Measurements from ENCODE around the gene TBC1D25. TPM values are rescaled to one million over a fixed set of nuclear protein-coding genes. Genes with fewer than 3 reads are reported as not detected.

The TBC1D25 gene
- total RNA-seq, 3 donors from 2014 or later (not counting 1 experiment from before 2014, with no cell fraction given), result 34.9 to 41.8 (median 36.1) TPM

GRCh38 chrX:48497871-48498270, 41.6 kb upstream of the TBC1D25 start:
- WGBS (ENCODE audit: insufficient coverage), result 89% methylated on average over 4 of the region's 5 CpGs
- no peak for TF ChIP-seq CTCF (IDR thresholded peaks at IDR 0.05)
- no peaks in the 10 kb centered on the region for H3K4me1 ChIP-seq (ENCODE audit: control insufficient read depth, insufficient read depth, low read length)
- H3K9me3 ChIP-seq (ENCODE audit: control insufficient read depth, insufficient read depth, low read length), result no peaks in the 10 kb centered on the region
- H3K4me3 Mint-ChIP-seq, result no peak overlapping the region
- H3K27me3 ChIP-seq (ENCODE audit: control insufficient read depth, insufficient read depth, low read length), result no peaks in the 10 kb centered on the region
- no peak overlapping the region for H3K27ac Mint-ChIP-seq
- no peak overlapping the region for H3K27ac ChIP-seq (ENCODE audit: low read length)
- H3K36me3 ChIP-seq (ENCODE audit: control insufficient read depth, insufficient read depth, low read length), result no peaks in the 10 kb centered on the region
- H3K9me3 Mint-ChIP-seq, result no peaks in the 10 kb centered on the region
- no peaks in the 10 kb centered on the region for H3K36me3 Mint-ChIP-seq
- no peak overlapping the region for H3K4me3 ChIP-seq (ENCODE audit: low read length)
- ATAC-seq, result no peak
- intact Hi-C loops (cut with micrococcal nuclease), result no loop called here
- no peaks in the 10 kb centered on the region for H3K27me3 Mint-ChIP-seq (ENCODE audit: low read depth in 2 of 2)
- no peaks in the 10 kb centered on the region for H3K4me1 Mint-ChIP-seq
- DNase-seq, result no peak

- Histone ChIP-seq H3K9me3 (ENCODE audit: control insufficient read depth, insufficient read depth, low read length) (no peaks in the 10 kb centered on the region), H3K4me3 (ENCODE audit: low read length) (no peak overlapping the region), H3K36me3 (ENCODE audit: control insufficient read depth, insufficient read depth, low read length) (no peaks in the 10 kb centered on the region), H3K27me3 (ENCODE audit: control insufficient read depth, insufficient read depth, low read length) (no peaks in the 10 kb centered on the region), H3K27ac (ENCODE audit: low read length) (no peak overlapping the region), H3K4me1 (ENCODE audit: control insufficient read depth, insufficient read depth, low read length) (no peaks in the 10 kb centered on the region)
- no peak for ATAC-seq
- Mint-ChIP-seq H3K36me3 (no peaks in the 10 kb centered on the region), H3K4me3 (no peak overlapping the region), H3K27me3 (ENCODE audit: low read depth in 2 of 2) (no peaks in the 10 kb centered on the region), H3K4me1 (no peaks in the 10 kb centered on the region), H3K27ac (no peak overlapping the region), H3K9me3 (no peaks in the 10 kb centered on the region)
- intact Hi-C loops (cut with micrococcal nuclease), result no loop called here
- no peak for DNase-seq
- WGBS (ENCODE audit: insufficient coverage), result 77% methylated on average over 6 of the region's 6 CpGs
- no peak for TF ChIP-seq CTCF (IDR thresholded peaks at IDR 0.05)
Measured at GRCh38 chrX:48498374-48498809, 41.1 kb upstream of the TBC1D25 start.

- Histone ChIP-seq H3K27me3 (ENCODE audit: control insufficient read depth, insufficient read depth, low read length) (no peaks in the 10 kb centered on the region), H3K27ac (ENCODE audit: low read length) (no peak overlapping the region), H3K4me3 (ENCODE audit: low read length) (no peak overlapping the region), H3K36me3 (ENCODE audit: control insufficient read depth, insufficient read depth, low read length) (no peaks in the 10 kb centered on the region), H3K4me1 (ENCODE audit: control insufficient read depth, insufficient read depth, low read length) (peaks cover 8% of the 10 kb centered on the region), H3K9me3 (ENCODE audit: control insufficient read depth, insufficient read depth, low read length) (no peaks in the 10 kb centered on the region)
- DNase-seq (no peak), ATAC-seq (no peak)
- Mint-ChIP-seq H3K27ac (no peak overlapping the region), H3K36me3 (no peaks in the 10 kb centered on the region), H3K9me3 (no peaks in the 10 kb centered on the region), H3K4me3 (no peak overlapping the region), H3K4me1 (peaks cover 0 to 6% of the 10 kb centered on the region in 2 donors), H3K27me3 (ENCODE audit: low read depth in 2 of 2) (no peaks in the 10 kb centered on the region)
- no peak for TF ChIP-seq CTCF (IDR thresholded peaks at IDR 0.05)
- 100% methylated on average over 1 of the region's 7 CpGs for WGBS (ENCODE audit: insufficient coverage)
- intact Hi-C loops (cut with micrococcal nuclease), result no loop called here
Measured at GRCh38 chrX:48504261-48504660, 35.3 kb upstream of the TBC1D25 start.

- ATAC-seq, result no peak
- intact Hi-C loops (cut with micrococcal nuclease), result no loop called here
- H3K4me3 Mint-ChIP-seq, result no peak overlapping the region
Measured at GRCh38 chrX:48505481-48505880, 34.0 kb upstream of the TBC1D25 start.

More at GRCh38 chrX:48505481-48505880, 34.0 kb upstream of the TBC1D25 start:
- Histone ChIP-seq H3K27ac (ENCODE audit: low read length) (no peak overlapping the region), H3K4me1 (ENCODE audit: control insufficient read depth, insufficient read depth, low read length) (peaks cover 16% of the 10 kb centered on the region), H3K36me3 (ENCODE audit: control insufficient read depth, insufficient read depth, low read length) (no peaks in the 10 kb centered on the region), H3K4me3 (ENCODE audit: low read length) (no peak overlapping the region), H3K9me3 (ENCODE audit: control insufficient read depth, insufficient read depth, low read length) (no peaks in the 10 kb centered on the region), H3K27me3 (ENCODE audit: control insufficient read depth, insufficient read depth, low read length) (no peaks in the 10 kb centered on the region)
- DNase-seq, result no peak
- no peaks in the 10 kb centered on the region for H3K27me3 Mint-ChIP-seq (ENCODE audit: low read depth in 2 of 2)
- TF ChIP-seq CTCF (IDR thresholded peaks at IDR 0.05), result no peak
- no peaks in the 10 kb centered on the region for H3K36me3 Mint-ChIP-seq
- peaks cover 7 to 15% of the 10 kb centered on the region in 2 donors for H3K4me1 Mint-ChIP-seq
- H3K9me3 Mint-ChIP-seq, result no peaks in the 10 kb centered on the region
- 82% methylated on average over 4 of the region's 5 CpGs for WGBS (ENCODE audit: insufficient coverage)
- H3K27ac Mint-ChIP-seq, result no peak overlapping the region
